ENCODE data around the gene SLITRK3. TPM values are rescaled to one million over a fixed set of nuclear protein-coding genes. Genes with fewer than 3 reads are reported as not detected.

SLITRK3 gene
- 0.23 TPM for polyA plus RNA-seq (ENCODE audit: insufficient read length)
- long read RNA-seq, donor 1, result 0 reads
- long read RNA-seq, donor 2, result 0 reads
- long read RNA-seq, donor 3, full-length matches to known transcripts, result 1 of 1 reads
- long read RNA-seq, donor 3, partial matches to known transcripts, result 0 of 1 reads
- long read RNA-seq, donor 3, other reads (novel, unspliced or antisense), result 0 of 1 reads
- long read RNA-seq, donor 4, result 0 reads
- long read RNA-seq, donor 5, full-length matches to known transcripts, result 1 of 1 reads
- long read RNA-seq, donor 5, partial matches to known transcripts, result 0 of 1 reads
- long read RNA-seq, donor 5, other reads (novel, unspliced or antisense), result 0 of 1 reads
- long read RNA-seq, donor 6, result 0 reads
- long read RNA-seq, donor 7, result 0 reads
- long read RNA-seq, donor 8, result 0 reads

GRCh38 chr3:165195640-165196576 is at the start of gene SLITRK3:
Gene SLITRK3, minus strand, starts transcription at chr3:165196384. Its CDS starts 5,554 bp downstream, at chr3:165190830.
- DNase-seq, result peak; percentile 21

GRCh38 chr3:165243597-165243996 is 47.4 kb upstream of the SLITRK3 start:
- DNase-seq, result no peak

DNA sequence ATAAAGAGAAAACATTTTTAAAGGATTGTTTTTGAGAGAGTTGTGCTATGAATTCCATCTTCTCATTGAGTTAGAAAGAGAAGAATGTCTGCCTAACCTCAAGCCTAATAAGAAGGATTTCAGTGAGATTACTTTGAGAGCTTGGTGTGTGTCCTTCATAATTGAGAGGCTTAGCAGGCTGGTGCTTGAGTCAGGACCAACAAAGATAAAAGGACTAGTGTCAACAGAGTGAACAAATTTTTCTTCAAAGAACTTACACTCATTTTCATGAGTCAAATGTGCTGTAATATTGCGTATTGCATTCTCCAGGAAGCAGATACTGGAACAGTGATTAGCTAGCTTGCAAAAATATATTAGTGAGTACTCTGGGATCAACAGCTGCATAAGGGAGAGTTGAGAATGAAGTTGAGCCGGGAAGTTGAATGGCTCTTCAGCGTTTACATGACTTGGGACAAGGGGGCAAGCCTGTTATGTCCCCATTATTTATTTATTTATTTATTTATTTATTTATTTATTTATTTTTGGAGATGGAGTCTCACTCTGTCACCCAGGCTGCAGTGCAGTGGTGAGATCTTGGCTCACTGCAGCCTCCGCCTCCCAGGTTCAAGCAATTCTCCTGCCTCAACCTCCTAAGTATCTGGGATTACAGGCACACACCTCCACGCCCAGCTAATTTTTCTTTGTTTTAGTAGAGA is 37.5 kb upstream of the SLITRK3 start:
- DNase-seq, result no peak

DNA sequence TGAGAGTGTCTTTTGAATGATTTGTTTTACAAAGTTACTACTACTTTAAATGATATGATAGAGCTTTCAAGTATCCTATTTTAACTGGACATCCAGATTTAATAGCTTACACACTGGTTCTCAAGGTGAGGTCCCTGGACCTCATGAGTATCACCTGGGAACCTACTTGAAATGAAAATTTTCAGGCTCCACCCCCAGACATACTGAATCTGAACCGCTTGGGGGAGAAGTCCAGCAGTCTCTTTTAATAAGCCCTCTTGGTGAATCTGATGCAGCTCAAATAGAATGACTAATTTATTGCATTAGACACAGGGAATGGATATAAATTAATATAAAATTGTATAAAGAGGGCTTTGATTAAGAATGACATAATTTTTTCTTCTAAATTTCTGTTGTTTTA is 29.4 kb upstream of the SLITRK3 start:
- no peak for DNase-seq

DNA sequence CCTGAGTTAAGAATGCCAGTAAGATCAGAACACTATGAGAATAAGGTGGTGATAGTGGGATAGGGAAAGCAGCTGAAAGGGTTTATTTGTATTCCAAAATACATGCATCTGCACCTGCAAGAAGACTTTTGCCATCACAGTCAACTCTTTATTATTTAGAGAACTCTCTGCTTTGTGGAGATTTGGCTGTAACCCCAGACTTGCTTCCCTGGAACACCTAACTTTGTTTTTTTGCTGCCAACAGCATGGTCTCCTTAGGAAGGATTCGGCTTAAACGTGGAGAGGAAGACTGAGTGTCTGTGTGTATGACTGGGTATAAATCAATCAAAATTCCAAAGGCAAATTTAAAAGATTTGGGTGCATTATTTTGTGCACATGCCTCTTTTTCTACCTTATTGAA is 21.6 kb upstream of the SLITRK3 start:
- no peak for DNase-seq

DNA sequence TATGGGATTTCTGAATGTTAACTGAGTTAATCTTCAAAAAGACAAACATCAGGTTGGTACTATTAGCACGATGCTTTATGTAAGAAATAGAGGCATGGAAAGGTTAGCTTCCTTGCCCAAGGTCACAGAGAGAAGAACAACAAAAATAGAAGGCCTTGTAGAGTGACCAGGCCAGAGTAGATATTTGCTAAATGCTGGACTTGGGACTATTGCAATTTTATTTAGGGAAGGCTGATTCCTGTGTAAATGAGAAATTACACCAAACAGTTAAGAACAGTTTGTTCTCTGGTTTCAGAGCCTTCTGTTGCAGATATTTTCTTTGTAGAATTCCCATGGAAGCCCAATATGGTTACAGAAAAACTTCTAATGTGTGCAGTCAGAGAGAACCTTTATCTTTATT is 16.4 kb upstream of the SLITRK3 start:
- no peak for DNase-seq

- DNase-seq, result peak; percentile 17
These were observed 15.5 kb upstream of the SLITRK3 start for GRCh38 chr3:165211721-165212120.

- DNase-seq, result no peak
These were observed 14.5 kb upstream of the SLITRK3 start for GRCh38 chr3:165210727-165211126.

DNA sequence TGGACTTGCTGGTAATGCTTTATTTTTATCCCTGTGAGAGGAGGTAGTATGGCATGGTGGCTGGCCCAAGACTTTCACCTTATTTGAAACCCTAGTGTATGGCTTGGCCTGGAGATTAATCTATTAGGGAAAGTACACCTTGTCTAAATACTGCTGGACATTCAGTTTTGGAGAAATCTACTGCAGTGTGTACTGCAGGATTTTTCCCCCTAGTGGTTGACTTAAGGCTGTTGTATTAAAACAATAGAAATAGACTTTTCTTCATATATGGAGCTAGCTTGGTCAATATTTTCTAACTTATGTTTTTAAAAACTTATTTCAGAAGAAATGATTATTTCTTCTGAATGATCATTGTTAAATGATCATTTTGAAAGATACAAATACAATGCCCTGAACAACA is 13.9 kb upstream of the SLITRK3 start:
- DNase-seq, result no peak

DNA sequence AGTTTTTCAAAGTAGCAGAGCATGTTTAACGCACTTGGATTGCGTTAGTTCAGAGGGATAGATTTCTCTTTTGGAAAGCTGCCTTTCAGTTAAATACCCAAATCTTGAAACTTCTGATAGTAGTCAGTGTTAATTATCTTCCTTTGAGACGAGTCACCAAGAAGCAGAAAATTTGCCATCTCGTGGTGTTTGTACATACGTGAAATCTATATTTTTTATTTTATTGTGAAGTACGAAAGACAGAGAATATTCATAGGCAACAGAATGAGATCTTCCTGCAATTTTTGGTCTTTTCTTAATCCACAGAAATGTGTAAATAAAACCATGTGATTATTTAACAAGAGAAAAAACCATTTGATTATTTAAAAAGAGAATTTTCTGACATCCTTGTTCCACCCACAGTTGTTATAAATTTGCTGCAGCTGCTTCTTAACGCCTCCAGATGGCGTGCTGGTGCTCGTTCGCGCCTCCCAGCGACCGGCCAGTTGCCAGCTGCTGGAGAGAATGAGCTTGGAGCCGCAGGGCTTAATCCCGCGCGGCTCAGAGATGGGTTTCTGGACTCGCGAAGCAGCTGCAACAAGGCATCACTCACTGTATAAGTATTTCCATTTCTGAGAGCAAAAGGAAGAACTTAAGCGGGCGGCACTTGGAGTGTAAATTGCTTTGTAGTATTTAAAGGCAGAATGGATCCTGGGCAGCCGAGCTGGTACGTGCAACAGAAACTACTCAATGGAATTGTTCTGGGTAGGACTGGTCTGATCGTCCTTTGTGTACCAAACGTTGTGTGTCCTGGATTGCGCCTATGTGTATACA is 10.5 kb upstream of the SLITRK3 start:
- DNase-seq, result peak; percentile 67

GRCh38 chr3:165204445-165204844 is 8.3 kb upstream of the SLITRK3 start:
- DNase-seq, result no peak

GRCh38 chr3:165202995-165203394 is 6.8 kb upstream of the SLITRK3 start:
- no peak for DNase-seq

GRCh38 chr3:165201964-165202363 is 5.8 kb upstream of the SLITRK3 start:
- DNase-seq, result no peak

DNA sequence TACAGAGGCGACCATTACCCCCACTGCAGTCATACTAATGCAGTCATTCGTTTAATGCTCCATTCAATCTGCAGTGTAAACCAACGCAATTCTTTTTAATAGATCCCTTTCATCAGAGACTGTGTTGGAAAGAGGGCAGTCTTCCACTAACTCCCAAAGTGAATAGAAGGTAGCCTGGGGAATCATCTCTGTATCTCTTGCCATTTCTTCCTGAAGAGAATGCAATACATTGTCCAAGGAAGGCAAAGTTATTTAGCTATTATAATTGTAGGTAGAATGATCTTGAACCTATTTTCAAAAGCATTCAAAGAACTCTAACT is 1.3 kb upstream of the SLITRK3 start:
- no peak for DNase-seq

GRCh38 chr3:165196577-165197480 is 645 bp upstream of the SLITRK3 start:
- DNase-seq, result peak; percentile 22

DNA sequence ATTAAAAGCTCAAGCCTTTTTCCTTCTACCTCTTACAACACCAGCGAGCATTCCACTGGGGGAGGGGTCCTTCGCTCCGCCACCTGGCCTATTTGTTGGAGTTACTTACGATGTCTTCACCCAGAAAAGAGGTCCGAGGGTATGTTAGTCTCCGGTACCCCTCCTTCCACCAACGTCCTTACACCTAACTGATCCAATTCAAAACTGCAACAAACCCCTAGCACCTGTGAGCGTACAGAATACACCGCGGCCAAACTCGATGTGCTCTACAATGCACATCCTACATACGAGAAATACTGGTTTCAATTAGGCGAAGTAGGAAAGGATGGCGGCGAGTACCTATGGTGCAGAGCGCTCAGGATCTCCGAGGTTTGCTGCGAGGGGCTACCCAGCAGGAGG is 944 bp downstream of the SLITRK3 start:
- DNase-seq, result peak; percentile 18

DNA sequence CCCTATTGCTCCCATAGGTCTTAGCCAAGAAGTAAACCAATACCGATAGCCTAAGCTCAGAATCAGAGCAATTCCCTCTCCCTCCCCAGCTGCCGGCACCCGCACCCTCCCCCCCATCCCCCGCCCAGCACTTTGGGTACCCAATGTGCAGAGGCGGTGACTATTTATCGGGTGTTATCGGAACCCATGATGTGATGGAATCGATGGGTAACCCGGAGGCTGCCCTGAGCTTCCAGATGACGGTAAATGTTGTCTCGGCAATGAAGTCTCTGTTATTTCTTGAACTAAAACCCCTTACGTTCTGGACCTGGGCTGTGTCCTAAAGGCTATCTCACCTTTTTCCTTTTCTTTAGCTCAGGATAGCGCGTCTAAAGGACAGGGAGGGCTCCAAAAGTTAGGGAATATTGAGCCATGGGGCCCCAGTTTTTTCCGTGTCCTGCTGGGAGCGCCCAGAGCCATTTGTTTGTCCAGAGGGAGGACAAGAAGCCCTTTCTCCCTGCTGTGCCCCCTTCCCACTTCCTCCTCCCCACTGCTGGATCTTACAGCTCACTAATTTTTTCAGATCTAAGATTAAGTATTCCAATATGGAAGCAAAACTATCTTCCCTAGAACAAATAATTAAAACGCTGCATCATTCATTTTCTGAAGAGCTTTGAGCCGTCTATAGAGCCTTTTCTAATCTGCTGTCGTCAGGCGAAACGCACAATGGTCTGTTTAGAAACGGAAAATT is 1.5 kb downstream of the SLITRK3 start:
- peak; percentile 8 for DNase-seq

DNA sequence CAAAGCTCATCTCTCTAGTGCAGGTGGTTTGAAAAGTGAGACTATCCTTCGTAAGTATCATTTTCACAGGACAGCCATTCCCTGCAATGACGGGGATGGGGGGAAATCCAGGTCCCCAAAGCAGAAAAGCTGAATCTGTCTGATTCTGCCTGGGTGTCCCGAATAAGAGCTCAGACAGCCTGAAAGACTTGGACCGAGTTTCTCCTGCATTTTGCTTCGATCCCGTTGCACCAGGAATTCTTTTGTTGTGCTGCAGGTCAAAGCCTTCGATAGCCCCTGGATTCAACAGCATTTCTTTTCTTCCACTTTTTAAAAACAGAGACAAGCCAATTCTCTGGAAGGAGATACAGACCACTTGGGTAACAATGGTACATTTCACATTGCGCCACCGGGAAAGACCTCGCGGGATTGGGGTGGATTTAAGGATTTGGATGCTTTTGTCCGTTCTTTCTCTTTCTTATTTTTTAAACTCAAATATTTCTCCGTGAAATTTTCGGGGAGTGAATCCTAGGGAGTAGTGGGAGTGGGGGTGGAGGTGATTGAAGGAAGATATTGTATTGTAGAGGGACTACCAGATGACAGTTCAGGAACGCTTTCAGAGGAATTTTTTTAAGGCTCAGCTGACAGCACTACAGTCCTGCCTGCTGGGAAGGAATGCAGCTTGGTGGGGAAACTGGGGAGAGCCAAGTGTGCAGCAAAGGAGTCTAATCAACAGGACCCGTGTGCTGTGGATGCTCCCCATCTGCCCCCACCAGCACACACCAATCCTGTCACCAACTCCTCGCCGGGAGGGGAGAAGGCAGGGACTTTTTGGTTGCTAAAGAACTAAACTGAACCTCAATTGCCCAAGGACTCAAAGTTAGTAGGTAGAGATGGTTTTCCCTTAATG is 2.6 kb downstream of the SLITRK3 start:
- peak; percentile 13 for DNase-seq
